Tibial artery (tissue), 4 donors: ENCODE results near the gene CWC25.

Experiments
- DNase-seq, 2 donors: peaks; one replicate each; pipeline ENCODE4 v3.0.0-alpha.2; 2019
- H3K27ac ChIP-seq, 2 donors: fragments of 200-600 bp; sonication (generic) in 1 of 2; 1 replicate in 1 of 2; 2 replicates in 1 of 2; pipeline ENCODE4 v1.5.1; 2018 to 2019; ENCODE audit warnings: mild to moderate bottlenecking in 1 of 2
- H3K27me3 ChIP-seq, 2 donors: fragments of 200-600 bp; sonication (generic) in 1 of 2; one replicate each; pipeline versions ENCODE4 v1.5.1 to v1.6.0; 2016 to 2019
- H3K36me3 ChIP-seq, 3 donors: fragments of 200-600 bp; sonication (generic) in 2 of 3; one replicate each; pipeline ENCODE4 v1.5.1; 2016 to 2019; ENCODE audit warnings: mild to moderate bottlenecking in 2 of 3
- H3K4me1 ChIP-seq, 4 donors: fragments of 200-600 bp; sonication (generic) in 2 of 4; 1 replicate in 3 of 4; 2 replicates in 1 of 4; pipeline ENCODE4 v1.5.1; 2016 to 2019
- H3K4me3 ChIP-seq, 2 donors: fragments of 200-600 bp; sonication (generic) in 1 of 2; 1 replicate in 1 of 2; 2 replicates in 1 of 2; pipeline ENCODE4 v1.5.1; 2018 to 2019; ENCODE audit warnings: mild to moderate bottlenecking in 2 of 2
- H3K9me3 ChIP-seq, 3 donors: fragments of 200-600 bp; sonication (generic) in 1 of 3; one replicate each; pipeline ENCODE4 v1.5.1; 2016 to 2019
- CTCF ChIP-seq, 2 experiments: fragments of 200-600 bp in 1 of 2; fragments of 450-650 bp in 1 of 2; IDR thresholded peaks; one replicate each; pipeline ENCODE4 v1.5.1; 2017 to 2019; ENCODE audit warnings: antibody characterized with exemption in 2 of 2, mild to moderate bottlenecking in 1 of 2, moderate library complexity in 1 of 2
- intact Hi-C: fragments of 100-400 bp; cut with DNase I; formaldehyde crosslinking; loops from one replicate; pipeline ENCODE4 v1.15.0; 2023; ENCODE audit warnings: low total_unique reads

The CWC25 gene

GRCh38 chr17:38800237-38800760, 24.8 kb downstream of the CWC25 start:
- no peaks in the 10 kb centered on the region for H3K9me3 ChIP-seq
- intact Hi-C loops, result no loop called here
- H3K4me3 ChIP-seq, result peak overlapping the region; percentile 95 to 97
- no peak for TF ChIP-seq CTCF (IDR thresholded peaks at IDR 0.05)
- DNase-seq, result no peak
- peaks cover 0 to 35% (median 31%) of the 10 kb centered on the region in 4 donors for H3K4me1 ChIP-seq
- H3K36me3 ChIP-seq, result peaks cover 38 to 54% (median 40%) of the 10 kb centered on the region in 3 donors
- no peaks in the 10 kb centered on the region for H3K27me3 ChIP-seq
- H3K27ac ChIP-seq, result peak overlapping the region; percentile 98

- peak within 1 kb of the TSS; percentile 95 to 97 for H3K4me3 ChIP-seq
- peak; percentile 96 to 99 for DNase-seq
- no peaks in the 10 kb centered on the region for H3K9me3 ChIP-seq
- peaks cover 0 to 37% (median 31%) of the 10 kb centered on the region in 4 donors for H3K4me1 ChIP-seq
- no peak for TF ChIP-seq CTCF (IDR thresholded peaks at IDR 0.05)
- intact Hi-C loops, result loop anchor here (5.0 kb wide), 1 partner anchor 47 kb away; the partner anchor contains the start of gene PSMB3
- H3K27ac ChIP-seq, result peak within 1 kb of the TSS; percentile 98
- peaks cover 32 to 50% (median 33%) of the 10 kb centered on the region in 3 donors for H3K36me3 ChIP-seq
- no peaks in the 10 kb centered on the region for H3K27me3 ChIP-seq
These were observed 25.5 kb downstream of the CWC25 start, which contains the start of gene PIP4K2B for GRCh38 chr17:38799501-38800236. Gene PIP4K2B, minus strand, starts transcription at chr17:38799556. Its CDS starts 132 bp downstream, at chr17:38799424.

DNA sequence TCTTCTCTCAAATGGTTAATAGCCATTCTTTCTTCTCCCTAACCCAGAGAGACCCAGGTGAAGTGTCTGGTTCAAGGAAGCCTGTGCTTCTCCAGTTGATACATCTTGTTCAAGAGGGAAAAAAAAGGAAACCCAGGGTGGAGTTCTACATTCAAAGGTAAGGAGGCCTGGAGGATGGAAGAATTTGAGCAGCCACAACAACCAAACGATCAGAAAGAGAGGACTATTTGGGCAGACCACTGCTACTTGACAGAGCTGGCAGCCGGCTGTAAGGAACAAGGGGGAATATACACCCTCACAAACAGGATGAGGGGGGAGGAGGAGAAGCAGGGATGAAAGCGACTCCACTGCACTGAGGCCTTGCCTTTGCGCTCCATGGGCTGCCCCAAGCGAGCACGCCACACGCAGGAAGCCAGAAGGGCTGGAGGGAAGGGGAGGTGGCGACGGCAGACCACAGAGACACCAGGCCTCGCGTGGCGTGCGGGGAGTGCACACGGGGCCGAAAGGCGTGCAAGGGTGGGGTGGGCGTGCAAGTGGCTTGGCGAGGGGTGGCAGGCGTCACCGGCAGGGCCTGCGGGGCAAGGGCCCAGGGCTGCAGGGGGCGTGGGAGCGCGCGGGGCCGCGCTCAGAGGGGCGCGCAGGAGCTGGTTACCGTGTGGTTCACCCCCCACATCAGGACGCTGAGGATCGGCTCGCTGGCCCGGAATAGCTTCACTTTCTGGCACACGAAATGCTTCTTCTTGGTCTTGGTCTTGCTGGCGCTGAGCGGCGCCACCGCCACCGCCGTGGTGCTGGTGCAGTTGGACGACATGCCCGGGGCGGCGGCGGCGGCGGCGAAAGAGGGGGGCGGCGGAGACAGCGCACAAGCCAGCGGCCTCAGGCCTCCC, 26.3 kb downstream of the CWC25 start:
- Histone ChIP-seq H3K4me1 (peaks cover 0 to 37% (median 31%) of the 10 kb centered on the region in 4 donors), H3K27me3 (no peaks in the 10 kb centered on the region), H3K4me3 (peak overlapping the region; percentile 95 to 97), H3K9me3 (no peaks in the 10 kb centered on the region), H3K36me3 (peaks cover 24 to 42% (median 25%) of the 10 kb centered on the region in 3 donors), H3K27ac (peak overlapping the region; percentile 98)
- DNase-seq, result peak; percentile 44 to 71
- intact Hi-C loops, result loop anchor here (5.0 kb wide), 1 partner anchor 47 kb away; the partner anchor contains the start of gene PSMB3
- no peak for TF ChIP-seq CTCF (IDR thresholded peaks at IDR 0.05)

- intact Hi-C loops, result loop anchor here (5.0 kb wide), 1 partner anchor 46 kb away; the partner anchor contains the start of gene PSMB3
These were observed 27.3 kb downstream of the CWC25 start for GRCh38 chr17:38797828-38798227.

More at GRCh38 chr17:38797828-38798227, 27.3 kb downstream of the CWC25 start:
- no peak for DNase-seq
- Histone ChIP-seq H3K4me3 (peak overlapping the region; percentile 95 to 97), H3K27ac (peak overlapping the region; percentile 98), H3K4me1 (peaks cover 0 to 37% (median 31%) of the 10 kb centered on the region in 4 donors), H3K27me3 (no peaks in the 10 kb centered on the region), H3K9me3 (no peaks in the 10 kb centered on the region), H3K36me3 (peaks cover 15 to 32% (median 16%) of the 10 kb centered on the region in 3 donors)
- TF ChIP-seq CTCF (IDR thresholded peaks at IDR 0.05), result no peak
